ENCODE data around the gene MYO10. TPM values are rescaled to one million over a fixed set of nuclear protein-coding genes. Genes with fewer than 3 reads are reported as not detected.

The MYO10 gene
- polyA plus RNA-seq, 1 donor, result 30.7 TPM

DNA sequence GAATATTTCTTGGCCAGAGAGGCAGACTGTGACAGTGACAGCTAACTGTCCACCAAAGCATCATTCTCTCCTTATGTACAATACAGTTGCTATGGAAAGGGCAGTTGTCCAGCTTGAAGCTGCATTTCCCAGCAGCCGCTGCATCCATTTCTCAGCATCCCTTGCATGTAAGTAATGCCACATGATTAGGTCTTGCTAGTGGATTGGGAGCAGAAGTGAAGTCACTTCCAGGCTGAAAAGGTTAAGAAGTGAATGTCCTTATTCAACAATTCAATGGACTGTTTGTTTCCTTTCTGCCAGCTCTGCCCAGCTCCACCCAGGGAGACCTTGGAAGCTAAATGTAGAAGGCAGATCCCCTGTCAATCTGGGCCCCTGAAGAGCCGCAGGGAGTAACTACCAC, 293.2 kb downstream of the MYO10 start:
- Histone ChIP-seq H3K4me3 (ENCODE audit: low read length) (no peak overlapping the region), H3K27ac (ENCODE audit: low read length) (no peak overlapping the region), H3K4me1 (ENCODE audit: control insufficient read depth, insufficient read depth, low read length) (no peaks in the 10 kb centered on the region), H3K9me3 (ENCODE audit: control insufficient read depth, low read depth, low read length) (no peaks in the 10 kb centered on the region), H3K27me3 (ENCODE audit: control insufficient read depth, insufficient read depth, low read length) (peaks cover 2% of the 10 kb centered on the region), H3K36me3 (ENCODE audit: control insufficient read depth, insufficient read depth, low read length) (no peaks in the 10 kb centered on the region)
- WGBS (ENCODE audit: insufficient coverage, low lambda C conversion rate), result no CpG with 5 or more reads among the region's 2 CpGs
- no peak for DNase-seq

DNA sequence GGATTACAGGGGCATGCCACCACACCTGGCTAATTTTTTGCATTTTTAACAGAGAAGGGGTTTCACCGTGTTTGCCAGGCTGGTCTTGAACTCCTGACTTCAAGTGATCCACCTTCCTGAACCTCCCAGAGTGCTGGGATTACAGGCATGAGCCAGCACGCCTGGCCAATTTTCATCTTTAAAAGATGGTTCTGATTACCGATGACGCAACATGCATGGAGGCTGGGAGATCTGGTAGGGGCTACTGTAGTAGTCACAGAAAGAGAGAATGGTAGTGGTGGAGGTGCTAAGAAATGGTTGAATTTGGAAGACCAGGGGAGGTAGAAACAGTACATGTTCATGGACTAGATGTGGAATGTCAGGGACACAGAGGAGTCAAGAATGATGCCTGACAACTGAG, 296.9 kb downstream of the MYO10 start:
- DNase-seq, result no peak
- H3K27ac ChIP-seq (ENCODE audit: low read length), result no peak overlapping the region
- peaks cover 1% of the 10 kb centered on the region for H3K27me3 ChIP-seq (ENCODE audit: control insufficient read depth, insufficient read depth, low read length)
- no peaks in the 10 kb centered on the region for H3K9me3 ChIP-seq (ENCODE audit: control insufficient read depth, low read depth, low read length)
- H3K36me3 ChIP-seq (ENCODE audit: control insufficient read depth, insufficient read depth, low read length), result no peaks in the 10 kb centered on the region
- H3K4me3 ChIP-seq (ENCODE audit: low read length), result no peak overlapping the region
- H3K4me1 ChIP-seq (ENCODE audit: control insufficient read depth, insufficient read depth, low read length), result no peaks in the 10 kb centered on the region
- no CpG with 5 or more reads among the region's 4 CpGs for WGBS (ENCODE audit: insufficient coverage, low lambda C conversion rate)

DNA sequence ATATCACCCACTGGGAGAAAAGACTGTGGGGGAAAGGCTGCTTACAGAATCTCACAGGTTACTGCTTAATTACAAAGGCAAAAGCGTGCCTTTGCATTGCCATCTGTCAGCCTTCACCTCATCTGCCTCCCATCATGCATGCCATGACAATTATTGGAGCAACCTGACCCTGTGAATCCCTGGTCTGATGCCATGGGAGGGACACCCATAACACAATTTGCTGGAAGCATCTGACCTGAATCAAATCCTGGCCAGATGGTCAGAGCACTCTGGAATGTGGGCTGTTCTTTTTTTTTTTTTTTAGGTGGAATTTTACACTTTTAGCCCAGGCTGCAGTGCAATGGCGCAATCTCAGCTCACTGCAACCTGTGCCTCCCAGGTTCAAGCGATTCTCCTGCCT, 307.7 kb downstream of the MYO10 start:
- no peak for DNase-seq
- H3K36me3 ChIP-seq (ENCODE audit: control insufficient read depth, insufficient read depth, low read length), result no peaks in the 10 kb centered on the region
- no CpG with 5 or more reads among the region's 3 CpGs for WGBS (ENCODE audit: insufficient coverage, low lambda C conversion rate)

DNA sequence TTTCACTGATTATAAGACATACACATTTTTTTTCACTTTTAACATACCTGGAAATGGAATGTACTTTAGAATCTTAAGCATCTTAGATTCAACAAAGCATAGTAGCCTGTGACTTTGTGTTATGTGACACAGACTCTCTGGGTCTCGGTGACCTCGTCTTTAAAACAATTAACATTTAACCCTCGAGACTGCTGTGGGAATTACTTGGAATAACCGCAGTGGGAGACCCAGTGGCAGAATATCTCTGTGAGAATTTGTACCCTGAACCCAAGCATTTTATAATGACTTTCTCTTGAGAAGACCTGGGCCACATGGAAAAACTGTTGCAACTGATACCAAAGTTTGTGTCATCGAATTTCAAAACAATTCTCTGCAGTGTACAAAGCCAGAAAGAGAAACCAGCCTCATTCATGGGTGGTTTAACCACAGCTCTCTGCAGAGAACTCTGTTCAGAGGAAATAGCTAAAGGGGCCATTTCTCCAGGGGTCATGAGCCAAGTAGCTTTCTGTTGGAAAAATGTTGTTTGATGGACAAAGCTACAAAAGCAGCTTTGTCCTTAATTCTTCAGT, 309.3 kb downstream of the MYO10 start:
- Histone ChIP-seq H3K27ac (ENCODE audit: low read length) (no peak overlapping the region), H3K9me3 (ENCODE audit: control insufficient read depth, low read depth, low read length) (no peaks in the 10 kb centered on the region), H3K4me3 (ENCODE audit: low read length) (no peak overlapping the region), H3K27me3 (ENCODE audit: control insufficient read depth, insufficient read depth, low read length) (peaks cover 2% of the 10 kb centered on the region), H3K36me3 (ENCODE audit: control insufficient read depth, insufficient read depth, low read length) (no peaks in the 10 kb centered on the region), H3K4me1 (ENCODE audit: control insufficient read depth, insufficient read depth, low read length) (no peaks in the 10 kb centered on the region)
- no CpG with 5 or more reads among the region's 5 CpGs for WGBS (ENCODE audit: insufficient coverage, low lambda C conversion rate)
- peak in 1 of 2 donors; percentile 29 for DNase-seq

More for the DNA sequence above, 307.7 kb downstream of the MYO10 start:
- Histone ChIP-seq H3K27ac (ENCODE audit: low read length) (no peak overlapping the region), H3K27me3 (ENCODE audit: control insufficient read depth, insufficient read depth, low read length) (peaks cover 2% of the 10 kb centered on the region), H3K9me3 (ENCODE audit: control insufficient read depth, low read depth, low read length) (no peaks in the 10 kb centered on the region), H3K4me1 (ENCODE audit: control insufficient read depth, insufficient read depth, low read length) (no peaks in the 10 kb centered on the region), H3K4me3 (ENCODE audit: low read length) (no peak overlapping the region)

DNA sequence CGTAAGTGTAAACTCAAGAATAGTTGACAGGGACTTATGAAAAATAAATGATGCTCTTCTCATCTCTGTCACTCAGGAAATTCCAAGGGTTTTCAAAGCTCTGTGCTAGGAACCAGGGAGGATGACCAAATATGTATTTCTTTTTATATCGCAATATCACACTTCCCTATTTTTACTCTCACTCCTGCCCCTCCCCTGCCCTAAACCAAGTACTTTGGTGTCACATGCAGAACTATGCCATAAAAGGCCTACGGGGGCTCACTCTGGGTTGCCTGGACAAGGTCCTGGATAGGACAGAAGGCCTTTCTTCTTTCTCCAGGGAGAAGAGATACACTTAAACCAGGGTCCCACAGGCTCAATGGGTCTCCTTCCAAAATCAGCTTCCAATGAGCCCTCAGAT, 311.0 kb downstream of the MYO10 start:
- Histone ChIP-seq H3K36me3 (ENCODE audit: control insufficient read depth, insufficient read depth, low read length) (no peaks in the 10 kb centered on the region), H3K27me3 (ENCODE audit: control insufficient read depth, insufficient read depth, low read length) (peaks cover 2% of the 10 kb centered on the region), H3K4me3 (ENCODE audit: low read length) (no peak overlapping the region), H3K9me3 (ENCODE audit: control insufficient read depth, low read depth, low read length) (no peaks in the 10 kb centered on the region), H3K27ac (ENCODE audit: low read length) (no peak overlapping the region), H3K4me1 (ENCODE audit: control insufficient read depth, insufficient read depth, low read length) (no peaks in the 10 kb centered on the region)
- WGBS (ENCODE audit: insufficient coverage, low lambda C conversion rate), result 60% methylated on average over 2 of the region's 3 CpGs
- no peak for DNase-seq

DNA sequence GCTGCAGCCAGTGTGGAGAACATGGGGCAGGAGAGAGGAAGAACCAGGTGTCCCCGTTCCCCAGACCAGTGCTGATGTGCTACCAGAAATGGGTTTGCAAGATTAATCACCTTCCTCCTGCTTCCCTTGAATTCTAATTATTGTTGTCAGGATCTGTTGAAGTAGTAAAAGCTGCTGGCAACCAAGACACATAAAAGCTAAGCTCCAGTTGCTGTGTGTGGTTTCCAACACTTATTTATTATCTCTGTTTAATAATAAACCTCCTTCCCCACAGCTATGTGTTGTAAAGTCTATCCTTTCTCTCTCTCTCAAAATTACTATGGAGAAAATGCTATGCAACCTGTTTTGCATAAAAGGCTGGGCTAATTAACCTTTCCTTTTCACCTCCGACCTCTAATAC, 317.0 kb downstream of the MYO10 start:
- no peaks in the 10 kb centered on the region for H3K36me3 ChIP-seq (ENCODE audit: control insufficient read depth, insufficient read depth, low read length)
- no peak overlapping the region for H3K4me3 ChIP-seq (ENCODE audit: low read length)
- WGBS (ENCODE audit: insufficient coverage, low lambda C conversion rate), result 80% methylated on average over 1 of the region's 2 CpGs
- no peaks in the 10 kb centered on the region for H3K9me3 ChIP-seq (ENCODE audit: control insufficient read depth, low read depth, low read length)
- H3K27ac ChIP-seq (ENCODE audit: low read length), result no peak overlapping the region
- no peaks in the 10 kb centered on the region for H3K27me3 ChIP-seq (ENCODE audit: control insufficient read depth, insufficient read depth, low read length)
- DNase-seq, result peak in 1 of 2 donors; percentile 12
- peaks cover 3% of the 10 kb centered on the region for H3K4me1 ChIP-seq (ENCODE audit: control insufficient read depth, insufficient read depth, low read length)

DNA sequence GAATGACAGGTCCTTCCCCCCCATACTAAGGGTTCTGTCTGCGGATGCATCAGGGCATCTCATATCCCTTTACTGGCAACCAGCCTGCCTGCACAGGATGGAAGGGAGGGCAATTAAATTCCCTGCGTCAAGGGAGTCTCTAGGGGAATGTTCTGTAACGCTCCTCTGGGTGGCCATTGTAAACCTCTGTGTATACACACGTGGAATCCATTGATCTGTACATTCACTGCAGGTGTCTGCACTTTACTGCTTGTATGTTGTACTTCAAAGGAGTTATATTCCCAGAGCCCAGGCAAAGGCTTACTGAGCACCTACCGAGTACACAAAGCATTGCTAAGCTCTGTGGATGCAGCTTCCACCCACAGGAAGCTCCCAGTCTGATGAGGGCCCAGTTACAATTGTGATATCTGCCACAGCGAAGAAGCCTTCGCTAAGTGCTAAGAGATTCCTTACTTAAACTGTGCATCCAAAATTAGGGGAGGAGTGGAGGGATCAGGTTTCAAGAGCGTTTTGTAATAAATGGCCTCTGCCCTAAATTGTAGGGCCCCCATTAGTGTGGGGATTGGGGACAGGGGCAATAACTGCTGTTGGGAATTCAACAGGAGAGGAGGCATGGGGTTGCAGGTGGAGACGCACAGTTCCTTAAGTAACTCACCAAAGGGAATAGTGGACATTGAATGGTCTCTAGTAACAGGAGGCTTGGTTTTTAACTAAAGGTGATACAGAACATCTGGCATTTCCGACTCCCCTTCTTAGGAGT, 317.8 kb downstream of the MYO10 start:
- no CpG with 5 or more reads among the region's 10 CpGs for WGBS (ENCODE audit: insufficient coverage, low lambda C conversion rate)
- peak in 1 of 2 donors; percentile 10 for DNase-seq
- H3K27ac ChIP-seq (ENCODE audit: low read length), result no peak overlapping the region

DNA sequence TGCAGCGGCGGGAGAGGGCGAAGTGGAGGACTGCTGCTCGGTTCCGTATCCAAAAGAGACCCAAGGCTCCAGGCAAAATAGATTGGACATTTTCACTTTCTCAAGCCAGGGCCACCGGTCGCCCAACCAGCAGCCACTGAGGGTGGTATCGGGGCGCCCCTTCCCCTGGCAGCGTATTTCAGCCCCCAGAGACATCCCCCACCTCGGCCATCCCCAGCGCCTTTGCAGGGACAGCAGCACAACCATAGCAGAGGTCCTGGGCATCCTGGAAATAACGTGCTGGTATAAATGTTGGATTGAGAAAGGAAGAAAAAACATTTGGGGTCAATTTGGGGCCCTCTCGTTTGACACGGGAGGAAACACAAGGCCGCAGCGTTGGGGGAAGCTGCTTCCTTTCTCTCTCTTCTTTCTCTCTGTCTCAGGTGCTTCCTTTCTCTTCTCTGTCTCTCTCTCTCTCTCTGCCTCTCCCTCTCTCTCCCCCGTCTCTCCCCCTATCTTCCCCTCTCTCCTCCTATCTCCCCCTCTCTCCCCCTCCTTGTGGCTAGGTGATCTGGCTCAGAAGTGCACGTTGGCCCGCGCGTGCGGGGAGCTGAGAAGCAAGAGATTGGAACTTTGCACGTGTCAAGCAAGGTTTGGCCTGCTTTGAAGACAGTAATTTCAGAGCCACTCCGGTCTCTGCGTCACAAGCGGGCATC, 318.7 kb downstream of the MYO10 start:
- peak in 1 of 2 donors; percentile 60 for DNase-seq
- Histone ChIP-seq H3K27ac (ENCODE audit: low read length) (peak overlapping the region; percentile 59), H3K9me3 (ENCODE audit: control insufficient read depth, low read depth, low read length) (no peaks in the 10 kb centered on the region), H3K4me1 (ENCODE audit: control insufficient read depth, insufficient read depth, low read length) (peaks cover 3% of the 10 kb centered on the region), H3K4me3 (ENCODE audit: low read length) (peak overlapping the region; percentile 49), H3K27me3 (ENCODE audit: control insufficient read depth, insufficient read depth, low read length) (no peaks in the 10 kb centered on the region), H3K36me3 (ENCODE audit: control insufficient read depth, insufficient read depth, low read length) (no peaks in the 10 kb centered on the region)
- WGBS (ENCODE audit: insufficient coverage, low lambda C conversion rate), result 20% methylated on average over 1 of the region's 27 CpGs

More for the DNA sequence above, 317.8 kb downstream of the MYO10 start:
- peaks cover 3% of the 10 kb centered on the region for H3K4me1 ChIP-seq (ENCODE audit: control insufficient read depth, insufficient read depth, low read length)
- no peaks in the 10 kb centered on the region for H3K9me3 ChIP-seq (ENCODE audit: control insufficient read depth, low read depth, low read length)
- no peaks in the 10 kb centered on the region for H3K36me3 ChIP-seq (ENCODE audit: control insufficient read depth, insufficient read depth, low read length)
- no peaks in the 10 kb centered on the region for H3K27me3 ChIP-seq (ENCODE audit: control insufficient read depth, insufficient read depth, low read length)
- no peak overlapping the region for H3K4me3 ChIP-seq (ENCODE audit: low read length)

DNA sequence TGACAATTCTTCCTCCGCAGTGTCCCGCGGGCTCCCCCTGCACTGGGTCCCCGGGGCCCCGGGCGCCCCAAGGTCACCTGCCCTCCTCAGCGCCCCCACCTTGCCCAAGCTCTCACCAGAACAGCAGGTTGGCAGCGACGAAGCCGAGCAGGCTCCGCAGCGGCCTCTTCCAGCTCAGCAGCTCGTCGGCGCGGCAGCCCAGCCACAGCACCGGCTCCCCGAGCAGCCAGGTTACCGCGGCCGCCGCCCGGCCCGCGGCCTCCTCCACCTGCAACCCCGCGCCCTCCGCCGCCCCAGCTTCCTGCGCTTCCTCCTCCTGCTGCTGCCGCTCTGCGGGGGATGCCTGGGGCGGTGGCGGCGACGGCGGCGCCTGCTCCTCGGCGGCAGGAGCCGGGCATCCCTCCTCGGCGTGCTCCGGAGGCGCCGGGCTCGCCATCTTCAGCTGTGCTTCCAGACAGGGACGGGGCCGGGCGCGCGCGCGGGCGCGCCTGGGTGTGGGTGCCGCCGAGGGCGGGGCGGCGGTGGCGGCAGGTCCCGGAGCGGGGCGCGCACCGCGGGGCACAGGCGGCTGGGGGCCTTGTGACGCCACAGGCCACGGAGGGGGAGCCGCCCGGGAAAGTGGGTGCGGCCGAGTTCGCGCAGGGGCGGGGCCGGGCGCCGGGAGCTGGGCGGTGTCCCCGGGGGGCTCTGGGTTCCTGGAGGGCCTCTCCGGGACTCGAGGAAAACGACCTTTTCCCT, 319.4 kb downstream of the MYO10 start, which contains the start of gene RETREG1:
Gene RETREG1, minus strand, starts transcription at position 462 of the 738 bp plus-strand sequence. Its CDS starts 26 bp downstream, at position 436.
- no peaks in the 10 kb centered on the region for H3K36me3 ChIP-seq (ENCODE audit: control insufficient read depth, insufficient read depth, low read length)
- H3K9me3 ChIP-seq (ENCODE audit: control insufficient read depth, low read depth, low read length), result no peaks in the 10 kb centered on the region
- H3K27ac ChIP-seq (ENCODE audit: low read length), result peak within 1 kb of the TSS; percentile 59
- DNase-seq, result peak; percentile 67 to 86
- WGBS (ENCODE audit: insufficient coverage, low lambda C conversion rate), result no CpG with 5 or more reads among the region's 86 CpGs
- H3K27me3 ChIP-seq (ENCODE audit: control insufficient read depth, insufficient read depth, low read length), result no peaks in the 10 kb centered on the region
- peaks cover 3% of the 10 kb centered on the region for H3K4me1 ChIP-seq (ENCODE audit: control insufficient read depth, insufficient read depth, low read length)
- H3K4me3 ChIP-seq (ENCODE audit: low read length), result peak within 1 kb of the TSS; percentile 70
